ENCODE results near the gene TAMALIN. TPM values are rescaled to one million over a fixed set of nuclear protein-coding genes. Genes with fewer than 3 reads are reported as not detected.

The TAMALIN gene
- total and polyA plus RNA-seq, 8 donors: 2.7 to 61.3 (median 16.3) TPM; not detected in 1

DNA sequence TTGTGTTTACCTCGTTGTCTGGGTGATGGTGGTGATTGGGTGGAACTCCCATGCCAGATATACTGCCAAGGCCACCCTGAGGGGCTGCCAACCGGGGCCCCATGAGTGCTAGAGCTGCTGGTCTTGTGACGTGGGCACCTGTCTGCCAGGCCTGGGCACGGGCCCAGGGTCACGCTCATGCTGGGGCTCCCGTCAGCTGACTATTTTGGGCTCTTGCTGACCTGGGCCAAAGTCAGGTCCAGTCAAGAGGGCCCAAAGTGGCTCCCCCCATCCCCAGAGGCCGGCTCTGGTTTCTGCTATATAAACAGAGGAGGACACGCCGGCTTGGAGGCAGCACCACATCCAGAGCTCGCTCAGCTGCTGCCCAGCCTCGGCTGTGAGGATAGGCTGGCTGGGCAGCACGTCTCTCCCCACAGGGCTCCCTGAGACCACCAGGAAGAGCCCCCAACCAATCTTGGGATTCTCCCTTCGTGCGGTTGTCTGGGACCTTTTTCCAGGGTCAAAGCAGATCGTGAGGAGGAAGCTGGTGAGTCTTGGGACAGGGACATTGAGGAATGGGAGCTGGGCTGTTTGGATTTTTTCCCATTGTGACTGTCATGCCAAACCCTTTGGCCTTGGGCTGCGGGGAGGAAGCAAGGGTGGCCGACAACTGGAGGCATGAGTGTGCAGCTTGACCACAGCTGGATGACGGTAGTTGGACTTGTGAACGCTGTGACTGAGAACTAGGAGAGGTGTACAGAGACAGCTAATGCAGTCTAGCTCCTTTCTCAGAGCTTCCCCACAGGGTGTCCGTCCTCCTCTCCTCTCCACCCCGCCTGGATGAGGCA, 36.9 kb downstream of the TAMALIN start:
- Histone ChIP-seq H3K9me3 (no peaks in the 10 kb centered on the region), H3K36me3 (no peaks in the 10 kb centered on the region), H3K4me3 (peak overlapping the region in 2 of 4 donors; percentile 18 to 20), H3K4me1 (peaks cover 30 to 70% (median 51%) of the 10 kb centered on the region in 4 donors), H3K27me3 (no peaks in the 10 kb centered on the region), H3K27ac (peak overlapping the region; percentile 75 to 92 (median 80))
- no peak for TF ChIP-seq CTCF (IDR thresholded peaks at IDR 0.05)
- TF ChIP-seq POLR2AphosphoS5 (IDR thresholded peaks at IDR 0.05): peak in 1 of 3 donors; percentile 75
- no peak for TF ChIP-seq POLR2A (IDR thresholded peaks at IDR 0.05)
- TF ChIP-seq EP300 (IDR thresholded peaks at IDR 0.05): peak; percentile 79
- intact Hi-C loops (cut with DNase I; ENCODE audit: low total_unique reads): no loop called here
- no peak for DNase-seq
- WGBS, 5 donors: 41 to 77% (median 50%) methylated on average over 15 to 21 of the region's 21 CpGs

DNA sequence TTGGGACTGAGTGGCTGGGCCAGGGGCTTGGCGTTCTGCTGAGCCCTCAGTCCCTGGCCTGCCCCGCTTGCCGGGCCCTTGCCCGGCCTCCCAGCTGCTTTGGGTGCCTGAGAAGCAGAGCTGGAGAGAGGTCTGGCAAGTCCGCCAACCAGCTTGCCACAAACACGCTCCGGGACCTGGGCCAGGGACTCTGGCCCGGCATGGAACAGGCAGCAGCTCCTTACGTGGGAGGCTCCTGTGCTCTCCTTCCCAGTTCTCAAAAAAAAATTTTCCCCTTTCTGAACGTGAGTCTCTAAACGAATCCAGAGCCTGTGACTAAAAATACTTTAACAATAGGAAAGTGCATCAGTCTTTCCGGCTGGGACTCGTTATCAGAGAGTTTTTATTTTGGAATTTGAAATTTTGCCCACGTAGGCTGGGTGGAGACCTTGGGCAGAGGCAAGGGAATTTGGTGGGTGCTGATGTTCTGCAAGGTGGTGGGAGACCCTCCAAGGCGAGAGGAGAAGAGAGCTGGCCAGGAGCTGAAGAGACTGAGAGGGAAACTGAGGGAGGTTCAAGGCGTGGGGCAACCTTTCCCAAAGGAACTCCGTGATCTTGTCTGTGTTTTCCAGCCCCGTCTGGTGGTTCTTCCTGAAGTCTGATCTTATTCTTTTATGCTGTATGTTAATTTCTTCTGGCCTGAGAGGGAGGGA, 37.7 kb downstream of the TAMALIN start:
- WGBS, 5 donors: 27 to 49% (median 37%) methylated on average over 18 of the region's 18 CpGs
- DNase-seq: peak in 1 of 2 donors; percentile 91
- H3K4me1 ChIP-seq: peaks cover 31 to 65% (median 51%) of the 10 kb centered on the region in 4 donors
- peak overlapping the region in 2 of 4 donors; percentile 18 to 20 for H3K4me3 ChIP-seq
- intact Hi-C loops (cut with DNase I; ENCODE audit: low total_unique reads): no loop called here
- H3K27ac ChIP-seq: peak overlapping the region; percentile 75 to 92 (median 80)
- no peak for TF ChIP-seq POLR2A (IDR thresholded peaks at IDR 0.05)
- TF ChIP-seq POLR2AphosphoS5 (IDR thresholded peaks at IDR 0.05): peak; percentile 46 to 79 (median 46)
- no peak for TF ChIP-seq CTCF (IDR thresholded peaks at IDR 0.05)
- peak; percentile 56 for TF ChIP-seq EP300 (IDR thresholded peaks at IDR 0.05)
- H3K36me3 ChIP-seq: no peaks in the 10 kb centered on the region
- no peaks in the 10 kb centered on the region for H3K9me3 ChIP-seq
- H3K27me3 ChIP-seq: no peaks in the 10 kb centered on the region

GRCh38 chr12:52045794-52046199, 39.1 kb downstream of the TAMALIN start:
- WGBS, 5 donors: 12 to 35% (median 24%) methylated on average over 4 of the region's 4 CpGs
- H3K4me3 ChIP-seq: peak overlapping the region in 1 of 4 donors; percentile 20
- no peaks in the 10 kb centered on the region for H3K9me3 ChIP-seq
- DNase-seq: peak; percentile 64 to 80
- H3K4me1 ChIP-seq: peaks cover 45 to 78% (median 61%) of the 10 kb centered on the region in 4 donors
- intact Hi-C loops (cut with DNase I; ENCODE audit: low total_unique reads): no loop called here
- peak overlapping the region; percentile 53 to 92 (median 80) for H3K27ac ChIP-seq
- TF ChIP-seq POLR2A (IDR thresholded peaks at IDR 0.05) (no peak), POLR2AphosphoS5 (IDR thresholded peaks at IDR 0.05) (peak in 2 of 3 donors; percentile 40 to 54)
- no peaks in the 10 kb centered on the region for H3K27me3 ChIP-seq
- H3K36me3 ChIP-seq: no peaks in the 10 kb centered on the region

DNA sequence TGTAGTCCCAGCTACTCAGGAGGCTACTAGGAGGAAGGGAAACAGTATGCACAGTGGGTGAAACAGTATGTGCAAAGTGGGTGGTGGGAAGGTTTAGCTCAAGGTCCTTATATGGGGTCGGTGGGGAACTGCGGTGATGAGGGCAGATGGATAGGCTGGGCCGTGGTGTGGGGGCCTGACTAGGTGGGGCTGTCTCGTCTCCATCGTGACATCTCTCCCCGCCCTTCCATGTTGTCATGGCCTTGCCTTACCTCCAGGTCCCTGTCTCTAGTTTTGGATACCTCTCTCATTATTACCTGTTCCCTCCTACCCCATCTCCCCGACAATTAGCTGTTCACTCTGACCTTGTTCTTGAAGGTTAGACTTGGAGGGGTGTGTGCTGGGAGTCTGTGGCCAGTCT, 40.1 kb downstream of the TAMALIN start:
- Histone ChIP-seq H3K9me3 (no peaks in the 10 kb centered on the region), H3K27me3 (no peaks in the 10 kb centered on the region), H3K36me3 (no peaks in the 10 kb centered on the region), H3K4me1 (peaks cover 45 to 78% (median 59%) of the 10 kb centered on the region in 4 donors), H3K4me3 (no peak overlapping the region), H3K27ac (peak overlapping the region in 1 of 5 donors; percentile 92)
- no peak for DNase-seq
- intact Hi-C loops (cut with DNase I; ENCODE audit: low total_unique reads): no loop called here
- TF ChIP-seq EP300 (IDR thresholded peaks at IDR 0.05) (no peak), CTCF (IDR thresholded peaks at IDR 0.05) (no peak), POLR2AphosphoS5 (IDR thresholded peaks at IDR 0.05) (no peak), POLR2A (IDR thresholded peaks at IDR 0.05) (no peak)
- WGBS, 5 donors: 86 to 95% (median 90%) methylated on average over 7 of the region's 7 CpGs

Data from stomach (tissue), 9 donors.